GM12878 (cell line): ENCODE data around the gene PTPN18.

Source experiments
- EZH2 ChIP-seq: IDR thresholded peaks from 2 replicates; pipeline ENCODE4 v1.6.1; 2012; ENCODE audit warnings: low read depth, mild to moderate bottlenecking, control low read depth, inconsistent platforms, low read length, borderline replicate concordance; ENCODE audit not compliant: control insufficient read depth
- FOXM1 ChIP-seq: IDR thresholded peaks from 2 replicates; pipeline ENCODE4 v1.6.1; 2012; ENCODE audit warnings: low read depth, mild to moderate bottlenecking, inconsistent platforms, low read length, moderate library complexity
- TF ChIP-seq, protein P1 (sequence below), 3 experiments: IDR thresholded peaks in 2 of 3; conservative IDR thresholded peaks in 1 of 3; 2 replicates each; pipeline ENCODE4 v1.5.1; 2011; ENCODE audit warnings: low read depth in 3 of 3, low read length in 3 of 3, mild to moderate bottlenecking in 3 of 3, control low read depth in 2 of 3, moderate library complexity in 2 of 3, inconsistent platforms in 1 of 3, mixed read lengths in 1 of 3; ENCODE audit not compliant: control insufficient read depth in 2 of 3, insufficient read depth in 1 of 3; ENCODE audit errors: extremely low read depth in 1 of 3

DNA sequence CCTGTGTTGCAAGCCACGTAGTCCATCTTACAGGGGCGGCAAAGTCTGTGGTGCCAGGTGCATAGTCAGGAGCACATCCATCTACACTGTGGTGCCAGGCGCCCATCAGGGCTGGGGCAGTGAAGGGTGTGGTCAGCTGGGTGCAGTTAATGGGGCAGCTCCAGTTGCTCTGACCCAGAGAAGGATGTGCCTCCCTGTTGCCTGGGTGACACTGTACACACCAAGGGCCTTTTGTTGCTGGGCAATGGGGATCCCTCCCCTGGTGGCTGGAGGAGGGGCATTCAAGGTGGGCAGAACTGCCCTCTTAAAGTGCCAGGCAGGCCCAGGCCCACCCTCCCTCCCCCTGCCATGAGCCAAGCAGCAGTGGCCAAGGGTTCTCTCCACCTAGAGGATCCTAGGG is 41.5 kb upstream of the PTPN18 start:
- TF ChIP-seq FOXM1 (no peak), EZH2 (no peak)
- TF ChIP-seq, protein P1, sequence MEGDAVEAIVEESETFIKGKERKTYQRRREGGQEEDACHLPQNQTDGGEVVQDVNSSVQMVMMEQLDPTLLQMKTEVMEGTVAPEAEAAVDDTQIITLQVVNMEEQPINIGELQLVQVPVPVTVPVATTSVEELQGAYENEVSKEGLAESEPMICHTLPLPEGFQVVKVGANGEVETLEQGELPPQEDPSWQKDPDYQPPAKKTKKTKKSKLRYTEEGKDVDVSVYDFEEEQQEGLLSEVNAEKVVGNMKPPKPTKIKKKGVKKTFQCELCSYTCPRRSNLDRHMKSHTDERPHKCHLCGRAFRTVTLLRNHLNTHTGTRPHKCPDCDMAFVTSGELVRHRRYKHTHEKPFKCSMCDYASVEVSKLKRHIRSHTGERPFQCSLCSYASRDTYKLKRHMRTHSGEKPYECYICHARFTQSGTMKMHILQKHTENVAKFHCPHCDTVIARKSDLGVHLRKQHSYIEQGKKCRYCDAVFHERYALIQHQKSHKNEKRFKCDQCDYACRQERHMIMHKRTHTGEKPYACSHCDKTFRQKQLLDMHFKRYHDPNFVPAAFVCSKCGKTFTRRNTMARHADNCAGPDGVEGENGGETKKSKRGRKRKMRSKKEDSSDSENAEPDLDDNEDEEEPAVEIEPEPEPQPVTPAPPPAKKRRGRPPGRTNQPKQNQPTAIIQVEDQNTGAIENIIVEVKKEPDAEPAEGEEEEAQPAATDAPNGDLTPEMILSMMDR (IDR thresholded peaks at IDR 0.05 in 2 of 3, conservative IDR thresholded peaks at IDR 0.05 in 1 of 3; ENCODE audit: control insufficient read depth in 2 of 3, extremely low read depth in 1 of 3, insufficient read depth in 1 of 3, low read depth in 3 of 3, low read length in 3 of 3), result no peak
